OCI-LY7 (cell line): ENCODE results near the gene PEX3.

Experiments
- CTCF ChIP-seq: fragments of 200-600 bp; sonication (generic); conservative IDR thresholded peaks from 2 replicates; pipeline ENCODE4 v1.5.1; 2014; ENCODE audit warnings: mild to moderate bottlenecking, antibody characterized with exemption, low read length, moderate library complexity, mixed read lengths
- EZH2phosphoT487 ChIP-seq: fragments of 200-600 bp; sonication (generic); IDR thresholded peaks from 2 replicates; pipeline ENCODE4 v1.6.1; 2018; ENCODE audit warnings: low read depth, borderline replicate concordance, mild to moderate bottlenecking, mixed run types, antibody characterized with exemption, low read length, moderate library complexity, mixed read lengths

- TF ChIP-seq CTCF (no peak), EZH2phosphoT487 (no peak)
Observed at GRCh38 chr6:143449714-143450452, 722 bp upstream of the PEX3 start.
